NCI-H460 (cell line): ENCODE results near the gene CASP6. TPM values are rescaled to one million over a fixed set of nuclear protein-coding genes. Genes with fewer than 3 reads are reported as not detected.

Experiments used
- DNase-seq: peaks from one replicate; pipeline ENCODE4 v3.0.0-alpha.2; 2016; ENCODE audit warnings: low read depth; ENCODE audit errors: extremely low read depth
- polyA plus RNA-seq: library from polyadenylated mRNA; depleted of rRNA; stranded (reverse); fragments of >200 nt; gene quantifications from 2 replicates; pipeline ENCODE4 v1.2.3, GENCODE V29; 2014; cell fraction: nucleus; rRNA removed
- total RNA-seq: library from RNA; depleted of rRNA; stranded (reverse); fragments of >200 nt; shearing (Covaris generic); gene quantifications from 2 replicates; pipeline ENCODE4 v1.2.3, GENCODE V29; 2014; rRNA removed

The CASP6 gene
- 16.6 and 26.3 TPM in 2 replicates for total RNA-seq
- 12.8 and 13.7 TPM in 2 replicates for polyA plus RNA-seq

GRCh38 chr4:109702950-109703663, at the start of gene CASP6:
CASP6 (minus strand) TSS chr4:109703445; CDS start chr4:109703395, 50 bp downstream.
- DNase-seq: peak; percentile 54

GRCh38 chr4:109752525-109752924, 49.3 kb upstream of the CASP6 start:
- DNase-seq: no peak

GRCh38 chr4:109751852-109752251, 48.6 kb upstream of the CASP6 start:
- no peak for DNase-seq

GRCh38 chr4:109750652-109751244, 47.5 kb upstream of the CASP6 start:
- DNase-seq: no peak

GRCh38 chr4:109749388-109750082, 46.3 kb upstream of the CASP6 start:
- DNase-seq: no peak

- DNase-seq: no peak
Observed at GRCh38 chr4:109748114-109748513, 44.9 kb upstream of the CASP6 start.

GRCh38 chr4:109746728-109747127, 43.5 kb upstream of the CASP6 start:
- no peak for DNase-seq

- no peak for DNase-seq
Observed at GRCh38 chr4:109745830-109746229, 42.6 kb upstream of the CASP6 start.

GRCh38 chr4:109739547-109739946, 36.3 kb upstream of the CASP6 start:
- DNase-seq: no peak

GRCh38 chr4:109738104-109738872, 35.0 kb upstream of the CASP6 start:
- DNase-seq: no peak

- no peak for DNase-seq
Observed at GRCh38 chr4:109735566-109736365, 32.5 kb upstream of the CASP6 start.

- DNase-seq: no peak
Observed at GRCh38 chr4:109733728-109734127, 30.5 kb upstream of the CASP6 start.

GRCh38 chr4:109730619-109731545, 27.6 kb upstream of the CASP6 start:
- no peak for DNase-seq

GRCh38 chr4:109729718-109730618, 26.7 kb upstream of the CASP6 start, which contains the start of gene PLA2G12A:
PLA2G12A (minus strand) TSS chr4:109730070; CDS start chr4:109729809, 261 bp downstream.
- peak; percentile 31 for DNase-seq

GRCh38 chr4:109729117-109729717, 26.0 kb upstream of the CASP6 start:
- DNase-seq: peak; percentile 9

- DNase-seq: no peak
Observed at GRCh38 chr4:109728385-109728784, 25.1 kb upstream of the CASP6 start.

GRCh38 chr4:109723110-109723509, 19.9 kb upstream of the CASP6 start:
- no peak for DNase-seq
